HepG2 (cell line): ENCODE measurements around the gene VSNL1.

Source experiments
- CREB1 ChIP-seq, 2 experiments: fragments of 450-650 bp in 1 of 2; IDR thresholded peaks; 2 replicates each; pipeline ENCODE4 v1.6.1; 2016 to 2017; ENCODE audit warnings: control low read depth in 1 of 2, mild to moderate bottlenecking in 1 of 2, missing compliant biosample characterization in 1 of 2, missing genetic modification characterization in 1 of 2
- GTF3A ChIP-seq: sonication (generic); formaldehyde crosslinking; conservative IDR thresholded peaks from 2 replicates; pipeline ENCODE4 v1.4.0; 2020; ENCODE audit warnings: mild to moderate bottlenecking, missing genetic modification reagents
- MEIS1 ChIP-seq: sonication (generic); formaldehyde crosslinking; IDR thresholded peaks from 2 replicates; pipeline ENCODE4 v1.9.0; 2021; ENCODE audit warnings: mild to moderate bottlenecking, missing genetic modification reagents, moderate library complexity, borderline replicate concordance
- POLR2AphosphoS5 ChIP-seq: IDR thresholded peaks from 2 replicates; pipeline ENCODE4 v1.6.1; 2012; ENCODE audit warnings: low read depth, low read length
- PRPF4 ChIP-seq: fragments of 200-400 bp; formaldehyde crosslinking; IDR thresholded peaks from 2 replicates; pipeline ENCODE4 v1.6.1; 2016; ENCODE audit warnings: low read length, low read depth; ENCODE audit not compliant: poor library complexity, severe bottlenecking

- TF ChIP-seq MEIS1 (CRISPR knock-in tag), result no peak
- TF ChIP-seq PRPF4, result no peak
- TF ChIP-seq GTF3A (CRISPR knock-in tag), result no peak
- no peak for TF ChIP-seq POLR2AphosphoS5
- no peak for TF ChIP-seq CREB1 (IDR thresholded peaks at IDR 0.05)
- no peak for TF ChIP-seq CREB1 (CRISPR knock-in tag; IDR thresholded peaks at IDR 0.05)
These were observed 18.9 kb upstream of the VSNL1 start for GRCh38 chr2:17521621-17522020.
